22Rv1 (cell line): ENCODE data around the gene PRKAG3.

Experiments used
- CTCF ChIP-seq: fragments of 450-650 bp; IDR thresholded peaks from 2 replicates; pipeline ENCODE4 v1.5.1; 2017; ENCODE audit warnings: mild to moderate bottlenecking
- ZFX ChIP-seq: fragments of 450-650 bp; IDR thresholded peaks from 2 replicates; pipeline ENCODE4 v1.6.1; 2017; ENCODE audit warnings: antibody characterized with exemption, borderline replicate concordance

- TF ChIP-seq CTCF (no peak), ZFX (no peak)
Observed at GRCh38 chr2:218812096-218812815, 19.3 kb downstream of the PRKAG3 start.
